GM10847 (cell line): ENCODE data around the gene C8G.

Experiments
- POLR2A ChIP-seq: IDR thresholded peaks from 2 replicates; pipeline ENCODE4 v1.6.1; 2011; ENCODE audit not compliant: insufficient read length; ENCODE audit errors: extremely low read depth

Gene C8G

DNA sequence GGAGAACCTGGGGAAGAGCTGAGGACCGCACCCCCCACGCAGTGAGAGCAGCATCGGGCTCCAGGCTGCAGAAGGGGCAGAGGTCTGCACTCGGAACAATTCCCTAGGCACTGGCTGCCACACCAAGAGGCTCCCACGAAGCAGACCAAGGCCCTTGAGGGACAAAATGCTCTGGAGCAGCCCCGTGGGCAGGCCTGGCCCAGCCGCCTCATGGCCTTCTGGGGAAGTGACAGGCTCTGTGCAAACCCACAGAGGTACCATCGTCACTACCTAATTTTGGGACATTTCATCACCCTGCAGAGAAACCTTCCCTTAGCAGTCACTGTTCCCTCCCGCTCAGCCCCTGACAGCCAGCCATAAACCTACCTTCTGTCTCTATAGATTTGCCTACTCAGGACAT, 16.5 kb upstream of the C8G start:
- no peak for TF ChIP-seq POLR2A

DNA sequence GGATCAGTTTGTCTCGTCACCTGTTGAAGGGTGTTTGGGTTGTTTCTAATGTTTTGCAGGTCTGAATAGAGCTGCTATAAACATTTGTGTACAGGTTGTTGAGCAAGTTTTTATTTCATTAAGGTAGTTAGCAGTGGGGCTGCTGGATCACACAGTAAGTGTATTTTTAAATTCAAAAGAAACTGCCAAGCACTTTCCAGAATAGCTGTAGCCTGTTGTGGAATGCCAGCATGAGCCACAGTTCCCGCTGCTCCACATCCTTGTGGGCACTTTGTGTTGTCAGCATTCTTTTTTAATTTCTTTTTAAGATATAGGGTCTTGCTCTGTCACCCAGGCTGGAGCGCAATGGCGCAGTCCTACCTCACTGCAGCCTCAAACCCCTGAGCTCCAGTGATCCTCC, 15.0 kb upstream of the C8G start:
- TF ChIP-seq POLR2A: no peak

DNA sequence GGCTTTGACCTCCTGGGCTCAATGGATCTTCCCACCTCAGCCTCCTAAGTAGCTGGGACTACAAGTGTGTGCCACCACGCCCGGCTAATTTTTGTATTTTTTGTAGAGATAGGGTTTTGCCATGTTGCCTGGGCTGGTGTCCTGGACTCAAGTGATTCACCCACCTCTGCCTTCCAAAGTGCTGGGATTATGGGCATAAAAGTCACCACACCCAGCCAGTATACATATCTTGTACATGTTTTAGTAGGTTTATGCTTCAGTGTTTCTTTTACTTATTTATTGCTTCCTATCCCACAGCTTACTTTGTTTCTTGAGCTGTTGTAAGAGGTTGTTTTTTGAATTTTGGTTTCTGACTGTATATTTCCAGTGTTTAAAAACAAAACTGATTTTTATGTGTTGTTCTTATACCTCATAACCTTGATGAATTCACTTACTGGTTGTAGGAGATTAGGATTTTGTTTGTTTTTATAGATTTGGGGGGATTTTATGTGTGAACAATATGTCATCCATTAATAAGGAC, 13.4 kb upstream of the C8G start:
- no peak for TF ChIP-seq POLR2A

DNA sequence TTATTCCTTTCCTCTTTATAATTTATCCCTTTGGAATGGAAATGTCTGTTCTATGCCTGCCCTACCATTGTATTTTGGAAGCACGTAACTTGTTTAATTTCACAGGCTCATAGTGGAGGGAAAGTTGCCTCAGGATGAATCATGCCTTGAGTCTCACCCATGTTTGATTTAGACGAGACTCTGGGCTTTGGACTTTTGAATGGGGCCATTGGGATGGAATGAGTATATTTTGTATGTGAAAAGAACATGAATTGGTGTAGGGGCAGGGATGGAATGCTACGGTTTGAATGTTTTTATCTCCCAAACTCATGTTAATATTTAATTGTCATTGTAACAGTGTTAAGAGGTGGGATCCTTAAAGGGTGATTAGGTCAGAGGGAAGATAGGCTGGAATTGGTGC, 10.8 kb upstream of the C8G start:
- TF ChIP-seq POLR2A: no peak

DNA sequence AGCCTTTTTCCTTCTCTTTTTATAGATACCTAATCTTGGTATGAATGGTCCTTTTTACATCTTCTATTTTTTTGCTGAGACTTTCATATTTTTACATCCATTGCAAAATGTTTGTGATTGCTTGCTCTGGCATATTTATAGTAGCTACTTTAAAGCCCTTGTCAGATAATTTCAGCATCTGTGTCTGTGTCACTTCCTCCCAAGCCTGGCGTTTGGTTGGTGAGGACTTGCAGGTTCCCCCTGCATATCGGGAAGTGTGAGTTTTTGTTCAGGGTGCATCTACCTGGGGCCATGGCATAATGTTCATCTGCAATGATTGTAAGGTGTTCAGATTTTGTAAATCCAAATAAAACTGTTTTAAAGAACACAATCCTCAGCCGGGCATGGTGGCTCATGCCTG, 9.4 kb upstream of the C8G start:
- no peak for TF ChIP-seq POLR2A

DNA sequence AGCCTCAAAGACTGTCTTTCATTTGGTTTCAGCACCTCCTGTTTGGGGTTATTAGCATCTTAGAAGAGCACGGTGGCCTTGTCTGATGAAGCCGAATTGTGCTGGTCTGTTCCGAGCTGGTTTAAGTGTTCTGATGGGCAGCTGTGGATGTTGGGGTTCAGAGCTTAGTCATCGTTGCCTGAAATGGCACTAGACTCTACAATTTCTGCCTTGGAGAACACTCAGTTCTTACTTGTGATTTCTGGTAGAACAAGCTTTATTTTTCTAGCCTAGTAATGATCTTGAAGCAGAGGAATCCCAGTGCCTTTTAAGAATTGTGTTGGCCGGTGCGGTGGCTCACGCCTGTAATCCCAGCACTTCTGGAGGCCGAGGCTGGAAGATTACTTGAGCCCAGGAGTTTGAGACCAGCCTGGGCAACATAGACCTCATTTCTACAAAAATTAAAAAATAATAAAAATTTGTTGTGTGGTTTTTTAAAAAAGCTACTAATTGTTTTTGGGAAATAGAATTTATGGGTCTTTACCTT, 8.3 kb upstream of the C8G start:
- TF ChIP-seq POLR2A: no peak

DNA sequence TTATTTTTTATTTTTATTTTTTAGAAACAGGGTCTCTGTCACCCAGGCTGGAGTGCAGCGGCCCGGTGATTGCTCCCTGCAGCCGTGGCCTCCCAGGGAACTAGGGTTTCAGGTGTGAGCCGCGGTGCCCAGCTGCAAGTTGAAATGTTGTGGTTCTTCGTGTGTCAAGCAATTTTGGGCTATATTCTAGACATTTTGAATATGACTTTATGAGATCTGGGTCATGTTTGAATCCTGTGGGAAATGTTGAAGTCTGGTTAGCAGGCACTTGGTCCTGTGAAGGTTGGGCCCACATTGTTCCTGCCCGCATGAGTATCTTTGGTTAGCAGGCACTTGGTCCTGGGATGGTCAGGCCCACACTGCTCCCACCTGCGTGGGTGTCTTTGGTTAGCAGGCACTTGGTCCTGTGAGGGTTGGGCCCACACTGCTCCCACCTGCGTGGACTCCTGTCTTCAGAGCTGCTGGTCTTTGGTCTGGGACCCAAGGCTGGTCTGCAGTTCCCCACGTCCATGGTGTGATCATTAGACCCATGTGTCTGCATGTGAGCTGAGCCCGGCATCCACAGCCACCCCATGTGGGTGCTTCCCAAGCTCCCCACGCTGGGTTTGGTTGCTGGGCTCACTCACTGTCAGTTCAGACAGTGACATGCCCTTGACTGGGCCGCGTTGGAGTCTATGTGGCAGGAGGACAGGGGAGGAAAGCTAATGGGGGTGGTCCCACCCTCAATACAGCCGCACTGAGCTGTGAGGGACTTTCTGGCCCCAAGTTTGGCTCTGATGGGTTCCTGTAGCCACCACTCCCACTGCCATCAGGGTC, 7.6 kb upstream of the C8G start:
- TF ChIP-seq POLR2A: no peak

DNA sequence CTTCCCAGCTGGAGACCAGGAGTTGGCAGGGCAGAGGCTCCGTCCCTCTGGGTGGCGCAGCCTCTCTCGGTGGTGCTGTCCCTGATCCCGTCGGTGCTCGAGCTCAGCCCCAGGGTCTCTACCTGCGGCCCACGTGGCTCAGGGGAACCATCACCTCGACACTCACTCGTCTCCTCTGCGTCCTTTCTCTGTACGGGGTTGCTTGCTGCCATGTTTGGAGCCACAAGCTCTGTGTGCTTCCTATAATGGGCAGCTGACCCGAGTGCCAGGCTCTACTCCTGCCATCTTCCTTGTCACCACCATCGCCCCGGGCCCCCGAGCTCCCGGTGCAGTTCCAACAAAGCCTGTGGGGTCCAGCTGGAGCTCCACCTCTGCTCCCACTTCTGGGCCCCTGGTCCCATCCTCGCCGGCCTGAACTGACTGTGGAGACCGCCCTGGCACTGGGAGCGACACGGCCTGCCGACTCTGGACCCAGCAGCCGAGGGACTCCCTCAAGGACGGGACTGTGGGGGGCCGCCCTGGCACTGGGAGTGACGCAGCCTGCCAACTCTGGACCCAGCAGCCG, 5.5 kb upstream of the C8G start:
- no peak for TF ChIP-seq POLR2A

DNA sequence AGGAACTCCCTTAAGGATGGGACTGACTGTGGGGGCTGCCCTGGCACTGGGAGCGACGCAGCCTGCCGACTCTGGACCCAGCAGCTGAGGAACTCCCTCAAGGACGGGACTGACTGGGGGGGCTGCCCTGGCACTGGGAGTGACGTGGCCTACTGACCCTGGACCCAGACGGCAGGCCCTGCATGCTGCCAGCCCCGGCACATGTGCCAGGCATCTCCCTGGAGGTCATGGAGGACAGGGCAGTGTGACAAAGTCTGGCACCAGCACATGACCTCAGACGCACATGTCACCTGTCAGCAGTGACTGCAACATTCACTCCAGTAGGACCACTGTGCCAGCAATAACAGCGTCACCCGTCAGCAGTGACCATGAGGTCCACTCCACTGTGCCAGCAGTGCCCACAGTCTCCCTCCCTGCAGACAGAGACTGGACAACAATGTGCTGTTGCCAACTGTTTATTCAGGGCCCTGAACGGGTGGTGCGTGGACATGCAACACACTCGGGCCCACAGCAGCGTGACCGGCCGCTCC, 5.0 kb upstream of the C8G start:
- no peak for TF ChIP-seq POLR2A

DNA sequence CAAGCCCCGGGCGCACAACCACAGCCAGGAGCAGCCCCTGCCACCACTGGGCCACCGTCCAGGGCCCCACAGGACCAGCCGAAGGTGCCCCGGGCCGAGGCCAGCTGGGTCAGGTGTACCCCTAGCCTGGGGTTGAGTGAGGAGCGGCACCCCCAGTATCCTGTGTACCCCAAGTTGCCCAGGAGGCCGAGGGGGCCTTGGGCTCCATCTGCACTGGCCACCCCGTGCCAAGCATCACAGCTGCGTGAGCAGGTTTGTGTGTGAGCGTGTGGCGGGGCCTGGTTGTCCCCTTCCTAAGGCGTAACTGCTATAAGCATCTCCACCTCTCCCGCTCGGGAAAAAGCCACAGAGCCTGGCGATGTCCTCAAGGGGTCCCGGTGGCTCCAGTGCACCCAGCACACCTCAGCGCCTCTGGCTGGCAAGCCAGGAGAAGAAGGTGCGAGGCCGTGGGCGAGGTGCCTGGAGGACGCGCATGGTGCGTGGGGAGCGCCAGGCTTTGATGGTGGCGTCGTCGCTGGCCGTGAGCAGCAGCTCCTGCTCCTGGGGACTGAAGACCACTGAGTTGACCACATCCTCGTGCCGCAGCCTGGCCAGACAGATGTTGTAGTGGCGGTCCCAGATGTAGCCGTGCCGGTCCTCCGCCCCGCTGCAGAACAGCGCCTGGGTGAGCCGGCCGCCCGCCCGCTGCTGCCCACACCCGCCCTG, 4.4 kb upstream of the C8G start:
- TF ChIP-seq POLR2A: no peak

DNA sequence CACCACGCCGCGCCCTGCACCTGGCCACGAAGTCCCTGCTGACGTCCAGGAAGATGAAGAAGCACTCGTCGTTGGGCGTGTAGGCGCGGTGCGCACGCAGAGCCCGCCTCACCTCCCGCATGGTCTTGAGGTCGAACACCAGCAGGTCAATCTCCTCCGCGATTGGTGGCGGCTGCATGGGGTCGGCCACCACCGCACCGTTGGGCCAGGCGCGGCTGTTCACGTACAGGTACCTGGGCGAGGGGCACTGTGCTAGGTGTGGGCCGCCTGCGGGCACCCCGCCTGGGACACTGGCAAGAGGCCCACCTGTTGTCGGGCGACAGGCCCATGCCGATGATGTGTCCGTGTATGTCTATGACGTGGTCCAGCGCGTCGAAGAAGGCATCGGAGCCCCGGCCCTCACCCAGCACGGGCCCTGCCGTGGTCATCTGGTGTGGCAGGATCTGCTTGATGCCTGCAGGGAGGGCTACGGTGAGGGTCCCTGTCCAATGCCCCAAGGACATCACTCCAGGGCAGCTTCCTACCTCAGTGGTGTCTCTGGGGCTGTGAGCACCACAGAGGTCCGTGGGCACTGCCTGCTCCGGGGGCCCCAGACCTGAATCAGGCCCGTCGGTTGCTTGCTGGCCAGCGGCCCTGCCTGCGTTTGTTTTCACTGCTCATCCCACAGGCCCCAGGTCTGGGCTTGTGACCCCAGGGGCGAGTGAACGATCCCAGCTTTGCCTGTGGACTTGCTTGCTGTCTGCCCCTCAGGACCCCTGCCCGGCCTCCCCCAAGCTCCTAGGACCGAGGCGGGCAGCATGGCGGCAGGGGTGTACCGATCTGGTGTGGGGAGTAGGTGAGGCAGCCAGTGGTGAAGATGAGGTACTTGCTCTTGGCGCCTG, 3.6 kb upstream of the C8G start:
- no peak for TF ChIP-seq POLR2A

DNA sequence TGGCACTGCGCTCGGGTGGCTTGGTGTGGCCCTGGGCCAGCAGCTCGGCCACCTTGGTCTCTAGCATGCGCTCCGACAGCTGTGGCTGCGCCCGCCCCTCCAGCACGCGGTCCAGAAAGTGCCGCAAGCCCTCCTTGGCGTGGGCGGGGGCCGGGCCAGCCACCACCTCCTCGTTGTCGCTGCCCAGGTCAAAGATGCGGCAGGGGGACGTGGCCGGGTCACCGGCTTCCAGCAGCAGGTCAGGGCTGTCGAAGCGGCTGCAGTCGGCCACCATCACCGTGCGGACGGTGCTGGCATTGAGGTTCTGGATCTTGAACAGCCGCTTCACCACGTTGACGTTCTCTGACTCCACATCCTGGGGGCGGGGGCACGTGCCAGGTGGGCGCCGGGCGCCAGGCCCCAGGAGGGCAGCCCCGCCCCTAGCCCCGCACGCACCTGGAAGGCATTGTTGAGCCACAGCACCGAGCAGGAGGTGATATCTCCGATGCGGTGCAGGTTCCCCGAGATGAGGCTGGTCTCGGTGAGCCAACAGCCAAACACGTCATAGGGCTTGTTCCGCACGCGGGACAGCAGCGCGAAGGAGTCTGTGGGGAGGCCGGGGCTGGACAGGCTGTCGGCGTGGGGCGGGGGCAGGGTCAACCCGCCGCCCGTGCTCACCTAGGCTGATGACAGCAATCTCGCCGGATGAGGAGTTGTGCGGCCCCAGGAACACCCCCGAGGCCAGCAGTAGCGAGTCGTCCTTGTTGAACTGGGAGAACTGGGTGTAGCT, 2.7 kb upstream of the C8G start:
- TF ChIP-seq POLR2A: no peak

DNA sequence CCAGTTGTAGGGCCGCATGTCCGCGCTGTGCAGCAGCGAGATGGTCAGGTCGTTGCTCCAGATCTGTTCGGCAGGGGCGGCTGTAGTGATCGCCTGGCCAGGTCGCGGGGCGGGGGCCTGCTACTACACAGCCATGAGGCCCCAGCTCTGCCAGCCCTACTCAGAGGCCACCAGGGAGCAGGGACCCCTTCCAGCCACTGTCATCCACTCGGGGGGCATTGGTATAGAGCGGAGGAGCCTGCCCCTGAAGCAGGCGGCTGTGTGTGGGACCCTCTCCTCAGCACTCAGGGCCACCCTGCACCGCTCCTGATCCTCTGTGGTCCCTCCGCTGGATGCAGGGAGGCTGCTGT, 2.2 kb upstream of the C8G start:
- no peak for TF ChIP-seq POLR2A

DNA sequence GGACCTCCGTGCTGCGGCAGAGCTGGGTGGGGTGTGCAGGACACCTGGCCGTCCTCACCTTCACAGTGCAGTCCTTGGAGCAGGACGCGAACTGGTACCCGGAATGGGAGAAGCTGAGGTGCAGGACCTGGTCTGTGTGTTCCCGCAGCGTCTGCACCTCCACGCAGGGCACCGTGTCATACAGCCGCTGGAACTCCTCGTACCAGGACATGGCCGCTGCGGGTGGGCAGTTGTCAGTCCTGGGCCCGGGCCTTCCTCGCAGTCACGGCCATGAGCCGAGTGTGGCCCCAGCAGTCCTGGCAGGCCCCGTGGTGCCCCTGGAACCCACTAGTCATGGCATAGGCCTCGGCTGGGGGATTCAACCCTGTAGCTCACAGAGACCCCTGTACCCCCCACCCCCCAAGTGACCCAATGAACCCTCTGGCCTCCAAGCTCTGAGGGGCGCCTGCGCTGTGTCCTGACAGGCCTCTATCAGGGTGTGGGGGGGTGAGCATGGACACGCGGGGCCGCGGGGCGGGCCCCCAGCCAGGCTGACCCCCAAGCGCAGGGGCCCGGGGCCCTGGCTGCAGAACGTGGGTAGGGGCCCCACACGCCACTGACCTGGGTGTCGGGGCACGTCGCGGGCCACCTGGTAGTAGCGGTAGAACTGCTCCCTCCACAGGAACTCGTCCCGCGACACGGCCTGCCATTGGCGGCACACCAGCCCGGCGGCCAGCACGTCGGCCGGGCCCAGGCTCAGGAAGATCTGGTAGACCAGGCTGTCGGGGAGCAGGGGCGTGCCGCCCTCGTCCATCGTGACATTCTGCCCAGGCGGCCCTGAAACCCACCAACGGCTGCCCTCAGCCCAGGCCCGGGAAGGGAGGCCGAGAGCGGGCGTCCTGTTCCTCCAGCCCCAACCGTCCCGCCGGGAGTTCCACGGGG, 1.5 kb upstream of the C8G start:
- no peak for TF ChIP-seq POLR2A

DNA sequence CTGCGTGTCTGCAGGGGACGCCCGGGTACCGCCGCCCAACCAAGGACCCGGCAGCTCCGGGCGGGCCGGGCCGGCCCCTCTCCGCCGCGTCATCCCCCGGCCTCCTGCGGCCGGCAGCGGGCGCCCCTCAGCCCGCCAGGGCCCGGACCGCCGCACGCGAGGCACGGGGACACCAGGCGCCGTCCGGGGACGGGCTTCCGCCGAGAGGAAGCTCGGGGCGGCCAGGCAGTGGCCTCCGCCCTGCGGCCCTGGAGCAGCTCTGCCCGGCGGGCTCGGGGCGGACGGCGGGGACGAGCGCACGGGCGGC, 878 bp upstream of the C8G start:
- TF ChIP-seq POLR2A: no peak
